ENCODE measurements around the gene PODXL. TPM values are rescaled to one million over a fixed set of nuclear protein-coding genes. Genes with fewer than 3 reads are reported as not detected.
A peak's percentile ranks its signal among the peaks of the same experiment; 100 is the strongest.

PODXL gene
- total and polyA plus RNA-seq, 8 donors, result 23.0 to 71.5 (median 35.9) TPM

DNA sequence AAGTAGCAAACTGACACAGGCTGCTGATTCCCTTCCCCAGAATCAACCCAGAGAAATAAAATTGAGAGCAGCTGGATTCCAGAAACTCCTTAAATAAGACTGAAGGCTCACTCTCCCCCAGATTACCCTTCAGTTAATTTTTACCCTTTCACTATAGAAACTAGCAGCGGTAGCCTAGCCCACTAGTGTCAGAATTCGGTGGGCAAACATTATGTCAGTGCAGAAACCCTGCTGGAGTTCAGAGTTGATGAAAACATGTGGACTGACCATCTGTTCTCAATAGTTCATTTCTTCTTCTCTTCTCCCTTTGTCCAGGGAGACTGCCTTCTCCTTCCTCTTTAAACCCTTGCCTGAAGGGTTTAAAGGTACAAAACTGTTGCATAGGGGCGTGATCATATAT, 100.1 kb downstream of the PODXL start:
- H3K9me3 ChIP-seq, result no peaks in the 10 kb centered on the region
- no peak for FAIRE-seq
- no peak overlapping the region for H3K27ac ChIP-seq
- no peak for ATAC-seq
- TF ChIP-seq, protein P1, sequence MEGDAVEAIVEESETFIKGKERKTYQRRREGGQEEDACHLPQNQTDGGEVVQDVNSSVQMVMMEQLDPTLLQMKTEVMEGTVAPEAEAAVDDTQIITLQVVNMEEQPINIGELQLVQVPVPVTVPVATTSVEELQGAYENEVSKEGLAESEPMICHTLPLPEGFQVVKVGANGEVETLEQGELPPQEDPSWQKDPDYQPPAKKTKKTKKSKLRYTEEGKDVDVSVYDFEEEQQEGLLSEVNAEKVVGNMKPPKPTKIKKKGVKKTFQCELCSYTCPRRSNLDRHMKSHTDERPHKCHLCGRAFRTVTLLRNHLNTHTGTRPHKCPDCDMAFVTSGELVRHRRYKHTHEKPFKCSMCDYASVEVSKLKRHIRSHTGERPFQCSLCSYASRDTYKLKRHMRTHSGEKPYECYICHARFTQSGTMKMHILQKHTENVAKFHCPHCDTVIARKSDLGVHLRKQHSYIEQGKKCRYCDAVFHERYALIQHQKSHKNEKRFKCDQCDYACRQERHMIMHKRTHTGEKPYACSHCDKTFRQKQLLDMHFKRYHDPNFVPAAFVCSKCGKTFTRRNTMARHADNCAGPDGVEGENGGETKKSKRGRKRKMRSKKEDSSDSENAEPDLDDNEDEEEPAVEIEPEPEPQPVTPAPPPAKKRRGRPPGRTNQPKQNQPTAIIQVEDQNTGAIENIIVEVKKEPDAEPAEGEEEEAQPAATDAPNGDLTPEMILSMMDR (IDR thresholded peaks at IDR 0.05), result no peak
- H3K4me3 ChIP-seq, result no peak overlapping the region
- H3K36me3 ChIP-seq, result no peaks in the 10 kb centered on the region
- H3K27me3 ChIP-seq, result no peaks in the 10 kb centered on the region
- 89 to 94% methylated on average over 3 of the region's 3 CpGs for WGBS, 2 donors
- no peak for DNase-seq
- intact Hi-C loops (cut with DNase I), result no loop called here
- peaks cover 0 to 17% (median 8%) of the 10 kb centered on the region in 3 donors for H3K4me1 ChIP-seq

DNA sequence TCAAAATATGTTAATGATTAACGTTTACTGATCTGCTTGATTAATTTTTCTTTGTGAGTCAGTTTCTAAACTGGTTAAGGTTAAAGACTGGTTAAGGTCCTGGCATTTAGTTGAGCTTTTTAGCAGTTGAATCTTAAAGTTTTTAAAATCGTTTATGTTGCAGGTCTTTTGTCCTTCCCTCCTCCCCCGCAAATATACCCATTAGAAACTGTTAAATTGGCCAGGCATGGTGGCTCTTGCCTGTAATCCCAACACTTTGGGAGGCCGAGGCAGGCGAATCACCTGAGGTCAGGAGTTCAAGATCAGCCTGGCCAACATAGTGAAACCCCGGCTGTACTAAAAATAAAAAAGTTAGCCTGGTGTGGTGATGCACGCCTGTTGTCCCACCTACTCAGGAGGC, 100.9 kb downstream of the PODXL start:
- Histone ChIP-seq H3K27ac (no peak overlapping the region), H3K4me1 (peaks cover 0 to 17% (median 8%) of the 10 kb centered on the region in 3 donors), H3K4me3 (no peak overlapping the region), H3K27me3 (no peaks in the 10 kb centered on the region), H3K9me3 (no peaks in the 10 kb centered on the region), H3K36me3 (no peaks in the 10 kb centered on the region)
- intact Hi-C loops (cut with DNase I), result no loop called here
- DNase-seq, result no peak
- TF ChIP-seq, protein P1 (IDR thresholded peaks at IDR 0.05), result no peak
- peak in 1 of 4 donors; percentile 26 for ATAC-seq
- WGBS, 2 donors, result 65 to 69% methylated on average over 7 of the region's 7 CpGs
- FAIRE-seq, result no peak

DNA sequence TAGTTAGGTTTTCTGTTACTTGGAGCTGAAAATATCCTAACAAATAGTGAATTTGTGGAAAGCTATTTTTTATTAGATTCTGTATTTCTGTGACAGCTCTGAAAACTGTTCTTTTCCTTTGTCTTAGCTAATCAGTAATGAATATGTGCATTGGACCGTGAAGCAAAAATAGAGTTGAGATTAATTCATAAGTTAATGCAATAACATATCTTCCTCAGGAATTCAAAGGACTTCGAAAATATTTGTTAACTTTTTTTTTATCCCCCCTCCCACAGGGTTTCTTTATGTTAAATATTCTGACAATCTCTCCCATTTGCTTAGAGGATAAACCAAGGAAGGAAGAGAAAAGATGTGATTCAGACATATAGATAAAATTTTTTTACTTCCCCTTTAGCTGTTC, 101.4 kb downstream of the PODXL start:
- Histone ChIP-seq H3K4me3 (no peak overlapping the region), H3K36me3 (no peaks in the 10 kb centered on the region), H3K27ac (no peak overlapping the region), H3K27me3 (no peaks in the 10 kb centered on the region), H3K9me3 (no peaks in the 10 kb centered on the region), H3K4me1 (peaks cover 0 to 17% (median 8%) of the 10 kb centered on the region in 3 donors)
- no peak for FAIRE-seq
- WGBS, 2 donors, result 22 to 27% methylated on average over 2 of the region's 2 CpGs
- no peak for ATAC-seq
- intact Hi-C loops (cut with DNase I), result no loop called here
- no peak for DNase-seq
- TF ChIP-seq, protein P1 (IDR thresholded peaks at IDR 0.05), result no peak

DNA sequence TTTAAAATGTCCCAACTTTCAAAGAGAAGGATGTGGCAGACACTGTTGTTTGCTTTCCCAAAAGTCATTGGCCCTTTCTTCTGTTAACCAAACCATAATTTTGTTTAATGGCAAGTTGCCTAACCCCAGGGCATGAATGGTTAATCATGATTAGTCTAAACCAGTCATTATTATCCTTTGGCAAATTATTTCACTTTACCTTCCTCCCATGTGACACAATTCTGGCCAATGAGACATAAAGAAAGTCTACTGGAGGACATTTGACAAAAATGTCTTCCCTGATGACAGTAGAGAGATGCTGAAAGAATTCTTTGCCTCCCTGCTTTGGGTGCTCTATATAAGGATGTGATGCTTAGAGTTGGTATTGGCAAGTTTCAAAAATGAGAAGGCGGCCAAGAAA, 101.9 kb downstream of the PODXL start:
- FAIRE-seq (no peak), DNase-seq (no peak), ATAC-seq (no peak)
- Histone ChIP-seq H3K4me3 (no peak overlapping the region), H3K4me1 (peaks cover 0 to 17% (median 8%) of the 10 kb centered on the region in 3 donors), H3K27me3 (no peaks in the 10 kb centered on the region), H3K27ac (no peak overlapping the region), H3K36me3 (no peaks in the 10 kb centered on the region), H3K9me3 (no peaks in the 10 kb centered on the region)
- 96 to 97% methylated on average over 1 of the region's 1 CpG for WGBS, 2 donors
- intact Hi-C loops (cut with DNase I), result no loop called here
- TF ChIP-seq, protein P1 (IDR thresholded peaks at IDR 0.05), result no peak

Other genes starting within 250 kb of the PODXL start
- gene MKLN1, start 228.8 kb downstream of the PODXL start, total RNA-seq, result 10 to 100 TPM; 14.5 to 30.2 (median 23.4) TPM
- gene MKLN1, start 228.8 kb downstream of the PODXL start, polyA plus RNA-seq, result 1 to 10 TPM; 7.0 to 10.0 TPM